Measurements from ENCODE around the gene ARMC9. TPM values are rescaled to one million over a fixed set of nuclear protein-coding genes. Genes with fewer than 3 reads are reported as not detected.

ARMC9 gene
- total RNA-seq, 1 donor from 2014 or later, result 35.2 TPM

DNA sequence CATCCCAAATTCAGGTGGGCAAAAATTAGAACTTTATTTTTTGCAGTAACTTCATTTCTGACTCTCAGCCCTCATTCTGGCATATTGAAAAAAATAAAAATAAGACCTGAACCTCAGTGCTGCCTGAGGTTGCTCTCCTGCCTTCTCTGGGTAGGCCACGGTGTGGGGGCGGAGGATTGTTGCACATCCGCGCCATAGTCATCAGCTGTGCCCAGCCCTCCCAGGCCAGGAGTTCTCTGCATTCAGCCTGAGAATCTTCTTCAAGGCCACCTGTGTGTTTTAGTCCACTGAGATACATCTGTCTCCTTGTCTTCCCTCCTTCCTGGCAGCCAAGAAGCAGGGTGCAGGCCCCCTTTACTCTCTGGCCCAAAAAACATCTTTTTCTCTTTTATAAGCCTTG is 94.7 kb downstream of the ARMC9 start:
- Mint-ChIP-seq H3K36me3 (peaks cover 25% of the 10 kb centered on the region), H3K4me3 (no peak overlapping the region), H3K27ac (no peak overlapping the region), H3K27me3 (no peaks in the 10 kb centered on the region), H3K4me1 (ENCODE audit: unreplicated experiment) (peaks cover 7% of the 10 kb centered on the region), H3K9me3 (no peaks in the 10 kb centered on the region)
- no peak for DNase-seq (ENCODE audit: extremely low spot score, unreplicated experiment)
- TF ChIP-seq, protein P1, sequence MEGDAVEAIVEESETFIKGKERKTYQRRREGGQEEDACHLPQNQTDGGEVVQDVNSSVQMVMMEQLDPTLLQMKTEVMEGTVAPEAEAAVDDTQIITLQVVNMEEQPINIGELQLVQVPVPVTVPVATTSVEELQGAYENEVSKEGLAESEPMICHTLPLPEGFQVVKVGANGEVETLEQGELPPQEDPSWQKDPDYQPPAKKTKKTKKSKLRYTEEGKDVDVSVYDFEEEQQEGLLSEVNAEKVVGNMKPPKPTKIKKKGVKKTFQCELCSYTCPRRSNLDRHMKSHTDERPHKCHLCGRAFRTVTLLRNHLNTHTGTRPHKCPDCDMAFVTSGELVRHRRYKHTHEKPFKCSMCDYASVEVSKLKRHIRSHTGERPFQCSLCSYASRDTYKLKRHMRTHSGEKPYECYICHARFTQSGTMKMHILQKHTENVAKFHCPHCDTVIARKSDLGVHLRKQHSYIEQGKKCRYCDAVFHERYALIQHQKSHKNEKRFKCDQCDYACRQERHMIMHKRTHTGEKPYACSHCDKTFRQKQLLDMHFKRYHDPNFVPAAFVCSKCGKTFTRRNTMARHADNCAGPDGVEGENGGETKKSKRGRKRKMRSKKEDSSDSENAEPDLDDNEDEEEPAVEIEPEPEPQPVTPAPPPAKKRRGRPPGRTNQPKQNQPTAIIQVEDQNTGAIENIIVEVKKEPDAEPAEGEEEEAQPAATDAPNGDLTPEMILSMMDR (conservative IDR thresholded peaks at IDR 0.05), result no peak

DNA sequence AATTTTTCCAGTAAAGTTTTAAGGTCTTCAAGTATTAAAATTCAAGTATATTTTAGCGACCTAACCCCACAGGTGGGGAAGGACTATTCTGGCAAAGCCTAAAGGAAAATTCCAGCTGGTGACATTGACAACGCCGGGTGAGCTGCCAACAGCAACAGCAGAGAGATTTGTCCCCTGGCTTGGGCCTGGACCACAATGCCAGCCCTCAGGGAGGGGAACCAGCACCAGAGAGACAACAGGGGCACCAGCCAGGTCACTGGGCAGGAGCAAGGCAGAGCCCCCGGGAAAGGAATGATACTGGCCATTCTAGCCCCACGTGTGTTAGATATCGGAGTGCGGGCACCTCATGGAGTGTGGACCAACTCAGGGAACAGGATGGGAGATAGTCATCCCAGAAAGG is 95.7 kb downstream of the ARMC9 start:
- Mint-ChIP-seq H3K27me3 (no peaks in the 10 kb centered on the region), H3K4me1 (ENCODE audit: unreplicated experiment) (peaks cover 8% of the 10 kb centered on the region), H3K27ac (no peak overlapping the region), H3K9me3 (no peaks in the 10 kb centered on the region), H3K4me3 (no peak overlapping the region), H3K36me3 (peaks cover 25% of the 10 kb centered on the region)
- DNase-seq (ENCODE audit: extremely low spot score, unreplicated experiment), result no peak
- TF ChIP-seq, protein P1 (conservative IDR thresholded peaks at IDR 0.05), result no peak

DNA sequence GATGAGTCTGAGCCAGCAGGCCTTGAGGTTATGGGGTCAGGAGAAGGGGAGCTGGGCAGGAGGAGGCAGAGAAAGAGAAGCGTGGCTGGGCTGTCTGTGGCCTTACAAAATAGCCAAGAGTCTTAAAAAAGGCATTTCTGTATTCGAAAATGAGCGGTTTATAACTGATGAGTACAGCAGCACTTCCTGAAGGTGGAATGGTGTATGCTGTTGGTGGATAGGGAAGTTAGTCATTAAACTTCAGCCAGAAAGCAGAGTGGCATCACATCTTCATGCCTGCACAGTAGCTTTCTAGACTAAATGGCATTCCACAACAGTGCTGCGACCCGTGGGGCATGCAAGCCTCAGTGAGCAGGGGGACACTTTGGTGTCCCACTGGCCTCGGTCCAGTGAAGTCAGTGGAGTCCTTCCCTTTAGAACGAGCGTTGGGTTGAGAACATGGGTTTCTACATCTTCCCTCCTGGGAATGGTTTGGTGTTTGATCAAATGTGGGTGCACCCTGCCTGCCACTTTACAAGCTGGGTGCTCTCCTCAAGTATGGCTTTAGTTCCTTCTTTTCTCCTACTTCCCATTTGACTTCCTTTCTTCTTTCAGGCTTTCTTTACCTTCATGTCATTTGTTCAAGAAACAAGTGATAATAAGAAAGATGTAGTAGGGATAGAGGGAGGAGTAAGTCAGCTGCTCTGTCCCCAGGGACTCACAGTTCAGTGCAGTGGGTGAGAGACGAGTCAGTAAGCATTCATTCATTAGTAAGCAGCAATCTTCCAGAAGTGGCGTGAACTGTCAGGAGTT is 96.3 kb downstream of the ARMC9 start:
- DNase-seq (ENCODE audit: extremely low spot score, unreplicated experiment), result no peak
- Mint-ChIP-seq H3K27me3 (no peaks in the 10 kb centered on the region), H3K4me1 (ENCODE audit: unreplicated experiment) (peaks cover 14% of the 10 kb centered on the region), H3K4me3 (no peak overlapping the region), H3K9me3 (no peaks in the 10 kb centered on the region), H3K27ac (no peak overlapping the region), H3K36me3 (peaks cover 25% of the 10 kb centered on the region)
- TF ChIP-seq, protein P1 (conservative IDR thresholded peaks at IDR 0.05), result no peak

DNA sequence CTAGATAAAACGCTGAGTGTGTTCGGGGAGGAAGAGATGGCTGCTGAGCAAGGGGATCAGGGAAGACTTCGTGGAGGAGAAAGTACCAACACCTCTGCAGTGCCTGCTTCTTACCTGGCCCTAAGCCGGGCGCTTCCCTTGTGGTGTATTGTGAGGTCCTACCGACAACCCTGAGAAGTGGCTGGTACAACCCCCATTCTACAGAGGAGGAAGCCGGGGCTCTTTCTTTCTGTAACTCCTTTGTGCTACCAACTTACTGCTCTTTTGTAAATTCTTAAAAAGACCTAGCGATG is 96.9 kb downstream of the ARMC9 start:
- no peak overlapping the region for H3K27ac Mint-ChIP-seq

DNA sequence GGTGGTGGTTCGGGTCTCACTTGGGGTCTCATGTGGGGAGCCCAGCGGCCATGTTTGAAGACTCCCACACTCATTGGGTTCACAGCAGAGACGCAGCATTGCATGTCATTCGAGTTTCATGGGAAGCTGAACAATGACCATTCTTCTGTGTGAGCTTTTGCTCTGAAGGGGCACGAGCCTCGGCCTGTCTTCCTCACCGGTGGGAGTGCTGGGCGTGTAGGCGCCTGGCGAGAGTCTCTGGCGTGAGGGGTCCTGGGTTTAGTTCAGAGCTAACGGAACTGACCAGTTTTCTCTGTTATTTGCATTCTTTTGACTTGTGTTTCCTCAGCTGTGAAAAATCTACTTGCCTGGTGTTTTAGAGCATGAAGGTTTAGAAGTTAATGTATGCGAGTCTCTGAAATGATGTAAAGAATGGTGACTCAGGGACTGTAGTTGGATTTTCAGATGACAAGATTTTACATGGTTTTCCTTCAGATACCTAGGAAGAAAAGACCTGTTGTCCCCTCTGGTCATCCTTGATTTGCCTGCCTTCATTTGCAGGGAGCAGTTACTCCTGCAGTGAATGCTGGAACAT is 98.1 kb downstream of the ARMC9 start:
- Mint-ChIP-seq H3K4me3 (no peak overlapping the region), H3K9me3 (no peaks in the 10 kb centered on the region), H3K4me1 (ENCODE audit: unreplicated experiment) (peaks cover 19% of the 10 kb centered on the region), H3K27me3 (no peaks in the 10 kb centered on the region), H3K27ac (no peak overlapping the region), H3K36me3 (peaks cover 21% of the 10 kb centered on the region)
- no peak for DNase-seq (ENCODE audit: extremely low spot score, unreplicated experiment)
- TF ChIP-seq, protein P1 (conservative IDR thresholded peaks at IDR 0.05), result no peak

More for the DNA sequence above, 96.9 kb downstream of the ARMC9 start:
- H3K9me3 Mint-ChIP-seq, result no peaks in the 10 kb centered on the region
- no peak overlapping the region for H3K4me3 Mint-ChIP-seq
- H3K4me1 Mint-ChIP-seq (ENCODE audit: unreplicated experiment), result peaks cover 19% of the 10 kb centered on the region
- TF ChIP-seq, protein P1 (conservative IDR thresholded peaks at IDR 0.05), result no peak
- peaks cover 25% of the 10 kb centered on the region for H3K36me3 Mint-ChIP-seq
- H3K27me3 Mint-ChIP-seq, result no peaks in the 10 kb centered on the region
- no peak for DNase-seq (ENCODE audit: extremely low spot score, unreplicated experiment)
